ENCODE data around the gene TM4SF4. TPM values are rescaled to one million over a fixed set of nuclear protein-coding genes. Genes with fewer than 3 reads are reported as not detected.

TM4SF4 gene, protein sequence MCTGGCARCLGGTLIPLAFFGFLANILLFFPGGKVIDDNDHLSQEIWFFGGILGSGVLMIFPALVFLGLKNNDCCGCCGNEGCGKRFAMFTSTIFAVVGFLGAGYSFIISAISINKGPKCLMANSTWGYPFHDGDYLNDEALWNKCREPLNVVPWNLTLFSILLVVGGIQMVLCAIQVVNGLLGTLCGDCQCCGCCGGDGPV
- total RNA-seq, result not detected
- not detected for polyA plus RNA-seq

DNA sequence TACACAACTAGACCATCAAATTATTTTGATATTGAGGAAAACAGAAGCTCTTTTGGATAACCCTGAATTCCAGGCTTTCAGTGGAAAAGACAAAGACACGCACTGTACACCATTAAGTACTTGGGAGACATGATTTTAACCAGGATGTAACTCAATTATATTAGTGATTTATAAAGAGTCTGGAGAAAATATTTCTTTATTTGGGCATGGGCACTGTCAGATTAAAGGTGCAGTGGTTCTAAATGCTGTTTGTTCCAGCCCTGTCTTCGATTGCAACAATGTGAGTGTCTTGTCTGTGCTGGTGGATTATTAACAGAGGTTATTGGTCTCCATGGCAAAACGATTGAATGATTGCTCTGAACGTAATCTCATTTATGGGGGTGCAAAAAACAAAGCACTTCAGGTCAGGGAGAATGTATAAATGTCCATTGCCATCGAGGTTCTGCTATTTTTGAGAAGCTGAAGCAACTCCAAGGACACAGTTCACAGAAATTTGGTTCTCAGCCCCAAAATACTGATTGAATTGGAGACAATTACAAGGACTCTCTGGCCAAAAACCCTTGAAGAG lies at the start of gene TM4SF4:
Gene TM4SF4, plus strand, starts transcription at position 448 of the 568 bp plus-strand sequence. CDS start 181 bp downstream, outside the sequence.
- Mint-ChIP-seq H3K27me3 (peaks cover 11% of the 10 kb centered on the region), H3K9me3 (no peaks in the 10 kb centered on the region), H3K27ac (no peak within 1 kb of the TSS), H3K36me3 (no peaks in the 10 kb centered on the region), H3K4me1 (no peaks in the 10 kb centered on the region), H3K4me3 (no peak within 1 kb of the TSS)
- ATAC-seq (ENCODE audit: low read depth in 2 of 2) (no peak), DNase-seq (no peak)
- H3K9me3 ChIP-seq (ENCODE audit: control insufficient read depth in 2 of 2, low read length in 2 of 2), result no peaks in the 10 kb centered on the region
- no peak within 1 kb of the TSS for H3K4me3 ChIP-seq (ENCODE audit: low read depth, low read length)
- H3K36me3 ChIP-seq (ENCODE audit: control insufficient read depth, insufficient read depth, low read length), result no peaks in the 10 kb centered on the region
- no peaks in the 10 kb centered on the region for H3K27me3 ChIP-seq (ENCODE audit: control insufficient read depth, insufficient read depth, low read length)
- no peaks in the 10 kb centered on the region for H3K4me1 ChIP-seq (ENCODE audit: control insufficient read depth, insufficient read depth, low read length, poor library complexity, severe bottlenecking)
- H3K27ac ChIP-seq (ENCODE audit: insufficient read depth, low read length, poor library complexity, severe bottlenecking), result no peak within 1 kb of the TSS

DNA sequence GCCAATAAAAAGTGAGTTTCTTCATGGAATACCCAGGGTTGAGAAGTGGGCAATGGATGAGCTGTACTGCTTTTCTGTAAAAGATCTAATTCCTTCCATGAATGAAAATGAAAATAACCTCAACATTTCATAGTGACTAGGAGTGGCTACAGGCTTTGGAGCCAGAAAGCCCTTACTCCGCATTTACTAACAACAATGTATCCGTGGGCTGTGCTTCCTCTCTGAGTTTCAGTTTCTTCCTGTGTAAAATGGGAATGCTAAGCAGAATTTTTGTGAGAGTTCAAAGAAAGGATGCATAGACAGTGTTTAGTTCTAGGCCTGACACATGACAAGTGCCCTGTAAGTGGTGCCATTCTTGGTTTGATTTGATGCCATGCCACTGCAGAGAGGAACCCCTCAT lies 49.6 kb upstream of the TM4SF4 start:
- H3K27me3 Mint-ChIP-seq, result peaks cover 17% of the 10 kb centered on the region
- no peak overlapping the region for H3K27ac ChIP-seq (ENCODE audit: insufficient read depth, low read length, poor library complexity, severe bottlenecking)
- ATAC-seq (ENCODE audit: low read depth in 2 of 2), result no peak
- H3K36me3 Mint-ChIP-seq, result no peaks in the 10 kb centered on the region
- H3K4me3 ChIP-seq (ENCODE audit: low read depth, low read length), result no peak overlapping the region
- no peak for DNase-seq
- H3K27me3 ChIP-seq (ENCODE audit: control insufficient read depth, insufficient read depth, low read length), result peaks cover 2% of the 10 kb centered on the region
- H3K9me3 Mint-ChIP-seq, result peaks cover 0 to 1% (median 0%) of the 10 kb centered on the region in 7 donors
- H3K4me1 Mint-ChIP-seq, result no peaks in the 10 kb centered on the region
- no peak overlapping the region for H3K27ac Mint-ChIP-seq
- H3K36me3 ChIP-seq (ENCODE audit: control insufficient read depth, insufficient read depth, low read length), result no peaks in the 10 kb centered on the region
- no peaks in the 10 kb centered on the region for H3K4me1 ChIP-seq (ENCODE audit: control insufficient read depth, insufficient read depth, low read length, poor library complexity, severe bottlenecking)
- no peak overlapping the region for H3K4me3 Mint-ChIP-seq
- H3K9me3 ChIP-seq (ENCODE audit: control insufficient read depth in 2 of 2, low read length in 2 of 2), result no peaks in the 10 kb centered on the region

DNA sequence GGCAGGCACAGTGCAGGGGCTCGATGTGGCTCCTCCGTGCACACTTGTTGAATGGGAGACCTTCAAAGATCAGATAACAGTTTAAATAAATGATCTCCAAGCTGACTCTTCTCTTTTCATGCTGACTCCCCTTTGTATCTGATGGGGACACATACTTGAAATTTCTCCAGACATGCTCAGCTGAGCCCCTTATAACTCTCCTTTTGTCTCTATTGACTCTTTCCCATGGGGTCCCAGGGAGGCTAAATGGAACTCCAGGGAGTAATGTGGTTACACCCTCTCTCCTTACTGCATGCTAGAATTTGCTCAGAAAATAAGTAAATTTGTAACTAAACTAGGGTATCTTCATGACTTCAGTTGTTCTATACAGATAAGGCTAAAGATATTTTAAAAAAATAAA lies 48.2 kb upstream of the TM4SF4 start:
- no peak overlapping the region for H3K4me3 ChIP-seq (ENCODE audit: low read depth, low read length)
- no peak overlapping the region for H3K27ac ChIP-seq (ENCODE audit: insufficient read depth, low read length, poor library complexity, severe bottlenecking)
- ATAC-seq (ENCODE audit: low read depth in 2 of 2), result no peak
- peaks cover 0 to under 1% (median 0%) of the 10 kb centered on the region in 7 donors for H3K9me3 Mint-ChIP-seq
- H3K4me1 Mint-ChIP-seq, result no peaks in the 10 kb centered on the region
- no peaks in the 10 kb centered on the region for H3K9me3 ChIP-seq (ENCODE audit: control insufficient read depth in 2 of 2, low read length in 2 of 2)
- H3K27me3 ChIP-seq (ENCODE audit: control insufficient read depth, insufficient read depth, low read length), result peaks cover 2% of the 10 kb centered on the region
- peaks cover 15% of the 10 kb centered on the region for H3K27me3 Mint-ChIP-seq
- no peak overlapping the region for H3K27ac Mint-ChIP-seq
- no peaks in the 10 kb centered on the region for H3K36me3 Mint-ChIP-seq
- no peak overlapping the region for H3K4me3 Mint-ChIP-seq
- no peaks in the 10 kb centered on the region for H3K4me1 ChIP-seq (ENCODE audit: control insufficient read depth, insufficient read depth, low read length, poor library complexity, severe bottlenecking)
- no peak for DNase-seq
- H3K36me3 ChIP-seq (ENCODE audit: control insufficient read depth, insufficient read depth, low read length), result no peaks in the 10 kb centered on the region

DNA sequence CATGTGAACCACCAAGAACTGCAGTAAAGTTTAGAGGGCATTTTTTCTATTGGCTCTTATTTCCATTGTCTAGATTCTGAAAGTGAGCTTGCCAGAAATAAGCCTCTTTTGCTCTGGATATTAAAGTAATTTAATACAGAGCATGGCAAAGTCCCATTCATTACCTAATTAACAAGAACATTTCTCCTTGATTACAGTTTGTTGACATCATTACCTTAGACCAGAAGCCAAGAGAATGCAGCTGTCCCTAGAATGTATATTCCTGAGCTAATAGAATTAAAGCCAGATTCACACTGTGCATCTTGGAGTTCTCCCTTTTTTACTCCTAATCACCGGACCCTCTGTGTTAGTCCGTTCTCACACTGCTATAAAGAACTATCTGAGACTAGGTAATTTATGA lies 46.4 kb upstream of the TM4SF4 start:
- Mint-ChIP-seq H3K27ac (no peak overlapping the region), H3K9me3 (no peaks in the 10 kb centered on the region), H3K4me3 (no peak overlapping the region), H3K4me1 (no peaks in the 10 kb centered on the region), H3K27me3 (peaks cover 26% of the 10 kb centered on the region), H3K36me3 (no peaks in the 10 kb centered on the region)
- Histone ChIP-seq H3K36me3 (ENCODE audit: control insufficient read depth, insufficient read depth, low read length) (no peaks in the 10 kb centered on the region), H3K27me3 (ENCODE audit: control insufficient read depth, insufficient read depth, low read length) (peaks cover 7% of the 10 kb centered on the region), H3K4me1 (ENCODE audit: control insufficient read depth, insufficient read depth, low read length, poor library complexity, severe bottlenecking) (no peaks in the 10 kb centered on the region), H3K4me3 (ENCODE audit: low read depth, low read length) (no peak overlapping the region), H3K27ac (ENCODE audit: insufficient read depth, low read length, poor library complexity, severe bottlenecking) (no peak overlapping the region), H3K9me3 (ENCODE audit: control insufficient read depth in 2 of 2, low read length in 2 of 2) (no peaks in the 10 kb centered on the region)
- no peak for ATAC-seq (ENCODE audit: low read depth in 2 of 2)
- DNase-seq, result no peak

DNA sequence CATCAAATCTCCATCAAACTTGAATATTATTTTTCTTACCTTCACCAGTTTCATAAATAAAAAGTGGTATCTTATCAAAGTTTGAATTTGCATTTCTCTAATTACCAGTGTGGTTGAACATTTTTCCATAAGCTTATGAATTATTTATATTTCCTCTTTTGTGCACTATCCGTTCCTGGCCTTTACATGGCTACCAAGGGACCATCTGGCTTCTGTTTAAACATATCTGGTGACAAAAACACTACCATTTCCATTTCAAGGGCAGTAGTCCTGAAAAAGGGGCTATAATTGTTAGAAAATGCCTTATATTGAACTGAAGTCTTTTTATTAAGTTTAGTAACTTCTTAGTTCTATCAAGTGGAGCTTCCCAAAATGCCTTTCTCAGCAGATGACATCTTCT lies 44.3 kb upstream of the TM4SF4 start:
- Mint-ChIP-seq H3K27me3 (peaks cover 25% of the 10 kb centered on the region), H3K27ac (no peak overlapping the region), H3K36me3 (no peaks in the 10 kb centered on the region), H3K4me1 (no peaks in the 10 kb centered on the region), H3K9me3 (peaks cover 0 to 2% (median 0%) of the 10 kb centered on the region in 7 donors), H3K4me3 (no peak overlapping the region)
- Histone ChIP-seq H3K27me3 (ENCODE audit: control insufficient read depth, insufficient read depth, low read length) (peaks cover 5% of the 10 kb centered on the region), H3K4me1 (ENCODE audit: control insufficient read depth, insufficient read depth, low read length, poor library complexity, severe bottlenecking) (no peaks in the 10 kb centered on the region), H3K9me3 (ENCODE audit: control insufficient read depth in 2 of 2, low read length in 2 of 2) (no peaks in the 10 kb centered on the region), H3K4me3 (ENCODE audit: low read depth, low read length) (no peak overlapping the region), H3K36me3 (ENCODE audit: control insufficient read depth, insufficient read depth, low read length) (no peaks in the 10 kb centered on the region), H3K27ac (ENCODE audit: insufficient read depth, low read length, poor library complexity, severe bottlenecking) (no peak overlapping the region)
- DNase-seq (no peak), ATAC-seq (ENCODE audit: low read depth in 2 of 2) (no peak)

DNA sequence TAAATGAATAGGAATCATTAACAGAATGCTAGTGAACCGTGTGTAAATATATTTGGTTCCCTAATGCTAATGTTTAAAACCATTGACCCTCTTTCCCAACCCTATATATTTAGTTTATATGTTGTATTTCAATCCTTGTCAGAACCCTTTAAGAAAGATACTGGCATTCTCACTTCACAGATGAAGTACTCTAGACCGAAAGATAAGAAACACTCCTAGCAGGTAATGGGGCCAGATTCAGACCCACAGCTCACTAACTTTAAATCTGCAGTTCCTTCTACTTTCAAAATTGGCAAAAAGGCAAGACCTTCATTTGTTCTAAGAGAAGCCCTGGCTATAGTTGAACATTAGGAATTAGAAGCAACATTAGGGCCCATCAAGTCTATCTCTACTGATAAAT lies 42.3 kb upstream of the TM4SF4 start:
- DNase-seq (no peak), ATAC-seq (ENCODE audit: low read depth in 2 of 2) (no peak)
- Histone ChIP-seq H3K27ac (ENCODE audit: insufficient read depth, low read length, poor library complexity, severe bottlenecking) (no peak overlapping the region), H3K36me3 (ENCODE audit: control insufficient read depth, insufficient read depth, low read length) (no peaks in the 10 kb centered on the region), H3K27me3 (ENCODE audit: control insufficient read depth, insufficient read depth, low read length) (peaks cover 5% of the 10 kb centered on the region), H3K9me3 (ENCODE audit: control insufficient read depth in 2 of 2, low read length in 2 of 2) (no peaks in the 10 kb centered on the region), H3K4me3 (ENCODE audit: low read depth, low read length) (no peak overlapping the region), H3K4me1 (ENCODE audit: control insufficient read depth, insufficient read depth, low read length, poor library complexity, severe bottlenecking) (no peaks in the 10 kb centered on the region)
- Mint-ChIP-seq H3K36me3 (no peaks in the 10 kb centered on the region), H3K9me3 (peaks cover 0 to 2% (median 0%) of the 10 kb centered on the region in 7 donors), H3K4me1 (no peaks in the 10 kb centered on the region), H3K4me3 (no peak overlapping the region), H3K27me3 (peaks cover 25% of the 10 kb centered on the region), H3K27ac (no peak overlapping the region)

DNA sequence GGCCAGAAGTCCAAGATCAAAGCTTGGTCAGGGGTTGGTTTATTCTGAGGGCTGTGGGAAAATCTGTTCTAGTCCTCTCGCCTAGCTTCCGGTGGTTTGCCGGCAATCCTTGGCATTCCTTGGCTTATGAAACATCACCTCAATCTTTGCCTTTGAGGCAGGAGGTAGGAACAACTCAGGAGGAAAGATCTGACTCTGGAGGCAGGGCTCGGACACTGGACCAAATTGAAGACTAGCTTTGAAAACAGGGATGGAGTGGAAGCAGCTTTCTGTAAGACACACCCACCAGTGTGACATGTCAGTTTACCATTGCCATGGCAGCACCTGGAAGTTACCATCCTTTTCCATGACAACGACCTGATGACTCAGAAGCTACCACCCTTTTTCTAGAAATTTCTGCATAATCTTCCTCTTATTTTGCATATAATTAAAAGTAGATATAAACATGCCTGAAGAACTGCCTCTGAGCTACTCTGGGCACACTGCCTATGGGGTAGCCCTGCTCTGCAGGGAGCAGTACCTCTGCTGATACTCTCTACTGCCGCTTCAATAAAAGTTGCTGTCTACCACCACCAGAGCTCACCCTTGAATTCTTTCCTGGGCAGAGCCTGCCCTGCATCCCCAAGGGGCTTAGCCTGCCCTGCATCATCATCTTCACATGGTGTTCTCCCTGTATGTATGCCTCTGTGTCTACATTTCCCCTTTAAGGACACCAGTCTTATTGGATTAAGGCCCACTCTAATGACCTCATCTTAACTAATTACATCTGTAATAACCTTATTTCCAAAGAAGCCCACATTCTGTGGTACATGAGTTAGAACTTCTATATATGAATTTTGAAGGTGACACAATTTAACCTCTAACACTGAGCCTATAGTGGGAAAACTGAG lies 38.3 kb upstream of the TM4SF4 start:
- Histone ChIP-seq H3K9me3 (ENCODE audit: control insufficient read depth in 2 of 2, low read length in 2 of 2) (no peaks in the 10 kb centered on the region), H3K36me3 (ENCODE audit: control insufficient read depth, insufficient read depth, low read length) (no peaks in the 10 kb centered on the region), H3K27me3 (ENCODE audit: control insufficient read depth, insufficient read depth, low read length) (peaks cover 5% of the 10 kb centered on the region), H3K4me1 (ENCODE audit: control insufficient read depth, insufficient read depth, low read length, poor library complexity, severe bottlenecking) (no peaks in the 10 kb centered on the region), H3K27ac (ENCODE audit: insufficient read depth, low read length, poor library complexity, severe bottlenecking) (no peak overlapping the region), H3K4me3 (ENCODE audit: low read depth, low read length) (no peak overlapping the region)
- H3K4me1 Mint-ChIP-seq, result no peaks in the 10 kb centered on the region
- no peak for ATAC-seq (ENCODE audit: low read depth in 2 of 2)
- H3K9me3 Mint-ChIP-seq, result peaks cover 0 to 2% (median 0%) of the 10 kb centered on the region in 7 donors
- peaks cover 18% of the 10 kb centered on the region for H3K27me3 Mint-ChIP-seq
- no peak for DNase-seq
- H3K27ac Mint-ChIP-seq, result no peak overlapping the region
- H3K36me3 Mint-ChIP-seq, result no peaks in the 10 kb centered on the region
- H3K4me3 Mint-ChIP-seq, result no peak overlapping the region
